Measurements from ENCODE around the gene ATL2. TPM values are rescaled to one million over a fixed set of nuclear protein-coding genes. Genes with fewer than 3 reads are reported as not detected.
A peak's percentile ranks its signal among the peaks of the same experiment; 100 is the strongest.

The ATL2 gene
- total and polyA plus RNA-seq, 12 donors: 19.8 to 313 (median 71.9) TPM

GRCh38 chr2:38269421-38269820, 107.7 kb downstream of the ATL2 start:
- Histone ChIP-seq H3K9me3 (replicated peaks in 1 of 3) (no peaks in the 10 kb centered on the region), H3K27me3 (no peaks in the 10 kb centered on the region), H3K4me1 (replicated peaks in 1 of 2) (peaks cover 0 to 13% of the 10 kb centered on the region in 2 donors), H3K27ac (no peak overlapping the region), H3K4me3 (no peak overlapping the region), H3K36me3 (replicated peaks in 1 of 2) (no peaks in the 10 kb centered on the region)
- 96 to 100% (median 97%) methylated on average over 1 of the region's 1 CpG for WGBS, 4 donors
- TF ChIP-seq POLR2A (IDR thresholded peaks at IDR 0.05) (no peak), CTCF (IDR thresholded peaks at IDR 0.05) (no peak)
- no peak for DNase-seq
- intact Hi-C loops (cut with DNase I): loop anchor here (10.0 kb wide), 2 partner anchors 155 to 195 kb away; partner anchors contain the start of gene CYP1B1 (in 1 of the 2)

GRCh38 chr2:38268691-38269327, 108.3 kb downstream of the ATL2 start:
- Histone ChIP-seq H3K27me3 (no peaks in the 10 kb centered on the region), H3K27ac (no peak overlapping the region), H3K4me3 (no peak overlapping the region), H3K9me3 (replicated peaks in 1 of 3) (no peaks in the 10 kb centered on the region), H3K4me1 (replicated peaks in 1 of 2) (peaks cover 0 to 16% of the 10 kb centered on the region in 2 donors), H3K36me3 (replicated peaks in 1 of 2) (no peaks in the 10 kb centered on the region)
- DNase-seq: no peak
- TF ChIP-seq POLR2A (IDR thresholded peaks at IDR 0.05) (no peak), CTCF (IDR thresholded peaks at IDR 0.05) (no peak)
- intact Hi-C loops (cut with DNase I): loop anchor here (10.0 kb wide), 2 partner anchors 154 to 194 kb away; partner anchors contain the start of gene CYP1B1 (in 1 of the 2)
- WGBS, 4 donors: 89 to 96% (median 91%) methylated on average over 3 of the region's 3 CpGs

- no peaks in the 10 kb centered on the region for H3K9me3 ChIP-seq (replicated peaks in 1 of 3)
- WGBS, 4 donors: 92 to 98% (median 97%) methylated on average over 2 of the region's 2 CpGs
- H3K4me1 ChIP-seq (replicated peaks in 1 of 2): peaks cover 0 to 16% of the 10 kb centered on the region in 2 donors
- no peak for TF ChIP-seq CTCF (IDR thresholded peaks at IDR 0.05)
- TF ChIP-seq POLR2A (IDR thresholded peaks at IDR 0.05): no peak
- intact Hi-C loops (cut with DNase I): loop anchor here (10.0 kb wide), 2 partner anchors 153 to 193 kb away; partner anchors contain the start of gene CYP1B1 (in 1 of the 2)
- no peak overlapping the region for H3K4me3 ChIP-seq
- H3K36me3 ChIP-seq (replicated peaks in 1 of 2): no peaks in the 10 kb centered on the region
- no peak overlapping the region for H3K27ac ChIP-seq
- no peaks in the 10 kb centered on the region for H3K27me3 ChIP-seq
- DNase-seq: no peak
These were observed 109.1 kb downstream of the ATL2 start for GRCh38 chr2:38268001-38268400.

- no peaks in the 10 kb centered on the region for H3K9me3 ChIP-seq (replicated peaks in 1 of 3)
- no peaks in the 10 kb centered on the region for H3K36me3 ChIP-seq (replicated peaks in 1 of 2)
- intact Hi-C loops (cut with DNase I): loop anchor here (10.0 kb wide), 2 partner anchors 153 to 193 kb away; partner anchors contain the start of gene CYP1B1 (in 1 of the 2)
- peak overlapping the region in 1 of 5 donors; percentile 49 for H3K27ac ChIP-seq
- no peak overlapping the region for H3K4me3 ChIP-seq
- 90 to 100% (median 93%) methylated on average over 3 to 4 of the region's 4 CpGs for WGBS, 4 donors
- no peak for TF ChIP-seq CTCF (IDR thresholded peaks at IDR 0.05)
- TF ChIP-seq POLR2A (IDR thresholded peaks at IDR 0.05): no peak
- no peaks in the 10 kb centered on the region for H3K27me3 ChIP-seq
- DNase-seq: no peak
- H3K4me1 ChIP-seq (replicated peaks in 1 of 2): peaks cover 0 to 16% of the 10 kb centered on the region in 2 donors
These were observed 109.7 kb downstream of the ATL2 start for GRCh38 chr2:38267270-38267925.
